Ascending aorta (tissue), 2 donors: Measurements from ENCODE around the gene JAG1. TPM values are rescaled to one million over a fixed set of nuclear protein-coding genes. Genes with fewer than 3 reads are reported as not detected.

Experiments
- DNase-seq, 2 donors: peaks; one replicate each; pipeline ENCODE4 v3.0.0-alpha.2; 2019; ENCODE audit warnings: low spot score in 2 of 2
- H3K27ac ChIP-seq, 2 donors: fragments of 200-600 bp; sonication (generic); one replicate each; pipeline ENCODE4 v1.5.1; 2016 to 2017; ENCODE audit warnings: mild to moderate bottlenecking in 1 of 2
- H3K27me3 ChIP-seq: fragments of 200-600 bp; sonication (generic); one replicate; pipeline ENCODE4 v1.5.1; 2017
- H3K36me3 ChIP-seq, 2 donors: fragments of 200-600 bp; sonication (generic); one replicate each; pipeline ENCODE4 v1.5.1; 2016
- H3K4me1 ChIP-seq, 2 donors: fragments of 200-600 bp; sonication (generic); one replicate each; pipeline ENCODE4 v1.5.1; 2016 to 2017; ENCODE audit warnings: mild to moderate bottlenecking in 1 of 2
- H3K4me3 ChIP-seq, 2 donors: fragments of 200-600 bp; sonication (generic); one replicate each; pipeline ENCODE4 v1.5.1; 2016 to 2017; ENCODE audit warnings: mild to moderate bottlenecking in 1 of 2
- H3K9me3 ChIP-seq, 2 donors: fragments of 200-600 bp; sonication (generic); one replicate each; pipeline ENCODE4 v1.5.1; 2016
- intact Hi-C: fragments of 100-400 bp; cut with DNase I; formaldehyde crosslinking; loops from one replicate; pipeline ENCODE4 v1.15.1; 2023
- total RNA-seq: library from RNA; depleted of rRNA; stranded (reverse); fragments of >200 nt; gene quantifications from one replicate; pipeline ENCODE4 v1.1.0, GENCODE V29; 2016
- TF ChIP-seq, protein P1 (sequence below), 3 experiments: fragments of 200-600 bp in 2 of 3; fragments of 450-650 bp in 1 of 3; sonication (generic) in 2 of 3; IDR thresholded peaks; one replicate each; pipeline ENCODE4 v1.5.1; 2016 to 2019; ENCODE audit warnings: antibody characterized with exemption in 3 of 3, mild to moderate bottlenecking in 1 of 3, moderate library complexity in 1 of 3

The JAG1 gene
- total RNA-seq, 1 donor from 2014 or later: 101 TPM

DNA sequence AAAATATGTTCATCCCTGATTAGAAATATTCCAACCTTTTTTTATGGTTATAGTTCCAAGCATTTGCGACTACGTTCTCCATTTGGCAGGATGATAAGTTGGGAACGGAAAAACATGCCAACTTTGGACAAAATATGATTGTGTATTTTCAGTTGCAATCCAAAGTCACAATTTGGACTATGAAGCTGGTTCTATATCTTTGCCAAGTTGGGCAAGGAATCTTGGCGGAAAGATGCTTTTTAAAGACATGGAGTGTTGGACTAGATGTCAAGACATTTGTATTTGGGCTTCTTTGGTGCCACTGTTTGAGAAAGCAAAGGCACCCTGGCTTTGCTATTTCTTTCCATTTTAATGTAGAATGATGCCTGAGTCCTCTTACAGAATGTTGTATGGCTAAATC lies 33.3 kb upstream of the JAG1 start:
- intact Hi-C loops: no loop called here
- H3K4me3 ChIP-seq: no peak overlapping the region
- TF ChIP-seq, protein P1, sequence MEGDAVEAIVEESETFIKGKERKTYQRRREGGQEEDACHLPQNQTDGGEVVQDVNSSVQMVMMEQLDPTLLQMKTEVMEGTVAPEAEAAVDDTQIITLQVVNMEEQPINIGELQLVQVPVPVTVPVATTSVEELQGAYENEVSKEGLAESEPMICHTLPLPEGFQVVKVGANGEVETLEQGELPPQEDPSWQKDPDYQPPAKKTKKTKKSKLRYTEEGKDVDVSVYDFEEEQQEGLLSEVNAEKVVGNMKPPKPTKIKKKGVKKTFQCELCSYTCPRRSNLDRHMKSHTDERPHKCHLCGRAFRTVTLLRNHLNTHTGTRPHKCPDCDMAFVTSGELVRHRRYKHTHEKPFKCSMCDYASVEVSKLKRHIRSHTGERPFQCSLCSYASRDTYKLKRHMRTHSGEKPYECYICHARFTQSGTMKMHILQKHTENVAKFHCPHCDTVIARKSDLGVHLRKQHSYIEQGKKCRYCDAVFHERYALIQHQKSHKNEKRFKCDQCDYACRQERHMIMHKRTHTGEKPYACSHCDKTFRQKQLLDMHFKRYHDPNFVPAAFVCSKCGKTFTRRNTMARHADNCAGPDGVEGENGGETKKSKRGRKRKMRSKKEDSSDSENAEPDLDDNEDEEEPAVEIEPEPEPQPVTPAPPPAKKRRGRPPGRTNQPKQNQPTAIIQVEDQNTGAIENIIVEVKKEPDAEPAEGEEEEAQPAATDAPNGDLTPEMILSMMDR (IDR thresholded peaks at IDR 0.05): no peak
- peak overlapping the region; percentile 27 to 59 for H3K27ac ChIP-seq
- H3K36me3 ChIP-seq: no peaks in the 10 kb centered on the region
- no peaks in the 10 kb centered on the region for H3K9me3 ChIP-seq
- no peaks in the 10 kb centered on the region for H3K27me3 ChIP-seq
- H3K4me1 ChIP-seq: peaks cover 4 to 16% of the 10 kb centered on the region in 2 donors
- DNase-seq: no peak

DNA sequence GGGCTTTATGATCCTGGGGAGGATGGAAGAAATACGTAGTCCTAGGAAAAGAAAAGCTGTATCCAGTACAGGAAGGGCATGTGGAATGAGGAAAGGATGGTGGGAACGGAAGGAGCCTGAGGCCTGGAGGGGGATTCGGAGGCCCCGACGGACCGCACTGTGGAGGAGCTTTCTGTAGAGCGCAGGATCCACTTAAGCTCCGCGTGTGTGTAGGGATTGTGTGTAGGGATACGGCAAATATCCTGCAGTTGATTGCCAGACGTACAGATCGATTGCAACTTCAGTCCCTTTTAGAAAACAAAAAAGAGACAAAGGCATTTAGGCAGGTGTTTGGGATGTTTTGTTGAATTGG lies 32.6 kb upstream of the JAG1 start:
- TF ChIP-seq, protein P1 (IDR thresholded peaks at IDR 0.05): no peak
- intact Hi-C loops: no loop called here
- no peak overlapping the region for H3K4me3 ChIP-seq

DNA sequence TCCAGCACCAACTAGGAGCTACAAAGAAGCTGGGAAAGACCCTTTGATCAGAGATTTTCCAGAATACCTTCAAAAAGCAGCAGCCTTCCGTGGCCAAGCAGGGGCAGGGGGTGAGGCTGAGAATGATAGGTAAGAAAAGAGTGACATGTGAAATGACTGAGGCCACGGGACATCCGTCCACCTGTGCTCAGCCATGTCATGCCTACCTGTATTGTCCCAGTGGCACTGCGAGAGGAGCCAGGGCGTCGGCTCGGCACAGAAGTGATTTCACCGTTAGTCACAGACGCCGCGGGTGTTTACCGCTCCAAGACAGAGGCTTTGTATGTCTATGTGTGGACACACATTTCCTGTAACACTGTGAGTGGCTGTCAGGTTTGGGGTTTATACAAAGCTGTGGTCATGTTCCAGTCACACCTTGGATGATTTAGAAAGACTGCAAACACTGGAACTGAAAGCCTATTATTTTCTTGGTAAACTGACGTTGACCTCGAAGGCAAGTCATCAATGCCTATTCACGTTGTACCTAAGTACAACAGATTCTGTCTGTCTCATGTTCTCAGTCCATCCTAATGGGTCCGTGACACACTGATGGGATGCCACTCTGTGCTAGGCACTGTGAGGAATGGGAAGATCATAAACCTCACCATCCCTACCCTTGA lies 32.1 kb upstream of the JAG1 start:
- H3K4me1 ChIP-seq: peaks cover 4 to 13% of the 10 kb centered on the region in 2 donors
- no peaks in the 10 kb centered on the region for H3K27me3 ChIP-seq
- TF ChIP-seq, protein P1 (IDR thresholded peaks at IDR 0.05): no peak
- no peaks in the 10 kb centered on the region for H3K9me3 ChIP-seq
- no peak overlapping the region for H3K4me3 ChIP-seq
- no peaks in the 10 kb centered on the region for H3K36me3 ChIP-seq
- DNase-seq: no peak
- H3K27ac ChIP-seq: peak overlapping the region in 1 of 2 donors; percentile 27
- intact Hi-C loops: no loop called here

More for the DNA sequence above, 32.6 kb upstream of the JAG1 start:
- H3K9me3 ChIP-seq: no peaks in the 10 kb centered on the region
- H3K27ac ChIP-seq: peak overlapping the region; percentile 27 to 59
- no peaks in the 10 kb centered on the region for H3K36me3 ChIP-seq
- no peaks in the 10 kb centered on the region for H3K27me3 ChIP-seq
- H3K4me1 ChIP-seq: peaks cover 4 to 16% of the 10 kb centered on the region in 2 donors
- DNase-seq: no peak

DNA sequence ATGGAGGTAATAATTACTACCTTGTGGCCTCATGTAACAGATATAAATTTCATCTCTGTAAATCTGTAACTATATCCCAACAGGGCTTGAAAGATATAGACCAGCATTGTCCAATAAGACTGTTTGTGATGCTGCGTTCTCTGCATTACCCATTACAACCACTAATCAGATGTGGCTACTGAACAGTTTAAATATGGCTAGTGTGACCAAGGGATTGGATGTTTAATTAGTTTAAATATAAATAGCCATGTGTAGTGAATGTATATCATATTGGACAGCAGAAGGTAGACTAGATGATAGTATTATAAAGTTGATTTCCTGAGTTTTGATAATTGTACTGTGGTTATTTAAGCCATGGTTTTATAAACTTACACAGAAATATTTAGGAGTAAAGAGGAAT lies 27.8 kb upstream of the JAG1 start:
- Histone ChIP-seq H3K9me3 (no peaks in the 10 kb centered on the region), H3K4me3 (no peak overlapping the region), H3K4me1 (peaks cover 0 to 6% of the 10 kb centered on the region in 2 donors), H3K27me3 (no peaks in the 10 kb centered on the region), H3K36me3 (no peaks in the 10 kb centered on the region), H3K27ac (no peak overlapping the region)
- TF ChIP-seq, protein P1 (IDR thresholded peaks at IDR 0.05): no peak
- no peak for DNase-seq
- intact Hi-C loops: no loop called here

DNA sequence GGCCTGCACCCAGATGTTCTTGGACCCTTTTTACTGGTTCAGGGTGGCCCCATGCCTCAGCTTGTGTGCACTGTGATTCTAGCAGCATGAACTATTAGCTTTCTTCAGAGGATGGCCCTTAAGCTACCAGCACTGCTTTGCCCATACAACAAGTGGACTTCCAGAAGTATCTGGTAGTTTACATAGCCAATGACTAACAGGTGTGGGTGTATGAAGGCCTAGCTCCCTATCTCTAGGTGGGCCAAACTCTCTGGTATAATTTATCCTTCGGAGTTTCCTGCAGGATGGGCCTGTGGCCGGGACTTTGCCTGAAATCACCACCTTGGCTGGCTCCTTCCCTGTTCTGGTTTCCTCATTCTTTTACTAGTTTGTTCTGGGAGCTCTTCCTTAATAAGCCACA lies 26.1 kb upstream of the JAG1 start:
- no peak for DNase-seq
- TF ChIP-seq, protein P1 (IDR thresholded peaks at IDR 0.05): no peak
- Histone ChIP-seq H3K27me3 (no peaks in the 10 kb centered on the region), H3K9me3 (no peaks in the 10 kb centered on the region), H3K27ac (peak overlapping the region in 1 of 2 donors; percentile 30), H3K36me3 (no peaks in the 10 kb centered on the region), H3K4me3 (no peak overlapping the region), H3K4me1 (peaks cover 0 to 2% of the 10 kb centered on the region in 2 donors)
- intact Hi-C loops: no loop called here
